Measurements from ENCODE around the gene RETSAT.
"Not testable (repeated sequence)": the region's sequence is repeated elsewhere in the genome, so short reads cannot be mapped to it uniquely, and the experiment has no call there.

The RETSAT gene

DNA sequence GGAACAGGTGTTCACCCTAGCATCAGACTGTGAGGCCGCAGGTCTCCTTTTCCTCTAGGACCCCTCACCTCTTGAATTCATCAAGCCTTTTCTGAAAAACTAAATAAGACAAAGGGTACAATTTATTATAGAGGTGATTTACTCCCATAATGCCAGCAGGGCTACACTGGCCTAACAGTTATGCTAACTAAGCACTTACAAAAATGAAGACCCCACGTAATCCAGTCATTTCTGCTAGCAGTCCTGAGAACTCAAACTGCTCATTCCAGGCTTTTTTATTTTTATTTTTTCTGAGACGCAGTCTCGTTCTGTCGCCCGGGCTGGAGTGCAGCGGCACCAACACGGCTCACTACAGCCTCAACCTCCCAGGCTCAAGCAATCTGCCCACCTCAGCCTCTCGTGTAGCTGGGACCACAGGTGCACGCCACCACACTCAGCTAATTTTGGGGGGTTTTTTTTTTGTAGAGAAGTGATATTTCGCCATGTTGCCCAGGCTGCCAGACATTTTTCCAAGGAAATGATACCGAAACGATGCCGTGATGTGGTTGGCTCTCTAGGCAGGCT, 41.7 kb upstream of the RETSAT start:
- no peak overlapping the region for H3K27ac ChIP-seq (ENCODE audit: low read depth, low read length)
- H3K9ac ChIP-seq (ENCODE audit: low read length) = no peak overlapping the region
- H3K27me3 ChIP-seq (ENCODE audit: control insufficient read depth, insufficient read depth, low read length) = no peaks in the 10 kb centered on the region
- peaks cover 70% of the 10 kb centered on the region for H3K36me3 ChIP-seq (ENCODE audit: control insufficient read depth, insufficient read depth, low read length)
- no peak overlapping the region for H3K4me3 ChIP-seq (ENCODE audit: low read depth, low read length)
- H3K4me1 ChIP-seq (ENCODE audit: control insufficient read depth, insufficient read depth, low read length) = no peaks in the 10 kb centered on the region
- no peaks in the 10 kb centered on the region for H3K9me3 ChIP-seq (ENCODE audit: control insufficient read depth, insufficient read depth, low read depth, low read length)

DNA sequence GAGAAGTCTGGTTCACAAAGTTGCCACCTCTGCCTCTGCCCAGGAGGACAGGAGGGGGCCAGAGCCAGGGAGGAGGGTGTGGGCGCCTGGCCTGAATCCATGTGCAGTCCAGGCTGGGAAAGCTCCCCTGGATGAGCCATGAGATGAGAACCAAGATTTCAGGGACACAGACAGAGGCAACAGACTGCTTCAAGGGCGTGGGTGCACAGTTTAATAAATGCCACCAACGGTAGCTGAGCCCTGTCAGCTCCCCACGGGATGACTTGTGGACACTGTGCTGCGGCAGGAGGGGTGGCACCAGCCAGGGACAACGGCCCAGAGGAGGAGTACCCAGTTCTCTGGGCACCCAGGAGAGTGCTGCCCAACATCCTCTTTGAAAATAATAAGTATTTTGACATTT, 40.6 kb upstream of the RETSAT start:
- Histone ChIP-seq H3K4me1 (ENCODE audit: control insufficient read depth, insufficient read depth, low read length) (no peaks in the 10 kb centered on the region), H3K9ac (ENCODE audit: low read length) (no peak overlapping the region), H3K4me3 (ENCODE audit: low read depth, low read length) (no peak overlapping the region), H3K36me3 (ENCODE audit: control insufficient read depth, insufficient read depth, low read length) (peaks cover 69% of the 10 kb centered on the region), H3K27me3 (ENCODE audit: control insufficient read depth, insufficient read depth, low read length) (no peaks in the 10 kb centered on the region), H3K27ac (ENCODE audit: low read depth, low read length) (no peak overlapping the region), H3K9me3 (ENCODE audit: control insufficient read depth, insufficient read depth, low read depth, low read length) (no peaks in the 10 kb centered on the region)

DNA sequence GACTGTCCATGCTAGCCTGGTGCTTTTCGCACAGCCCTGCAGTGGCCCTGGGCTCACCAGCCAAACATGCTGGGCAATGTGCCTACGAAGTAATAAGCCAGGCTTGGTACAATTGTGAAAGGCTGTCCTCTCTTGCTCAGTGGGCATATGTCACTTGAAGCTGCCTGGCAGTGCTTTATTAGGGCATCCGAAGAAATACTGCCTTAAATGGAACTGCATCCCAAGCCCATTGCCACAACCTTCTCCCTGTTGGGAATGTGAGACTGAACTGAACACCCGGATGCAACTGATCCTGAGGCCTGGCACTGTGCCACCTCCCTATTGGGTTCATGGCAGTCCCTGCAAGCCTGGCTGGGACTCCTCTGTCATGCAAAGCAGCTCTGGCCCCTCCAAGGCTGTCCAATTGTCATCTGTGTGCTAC, 39.9 kb upstream of the RETSAT start:
- H3K4me3 ChIP-seq (ENCODE audit: low read depth, low read length) = no peak overlapping the region
- H3K36me3 ChIP-seq (ENCODE audit: control insufficient read depth, insufficient read depth, low read length) = peaks cover 71% of the 10 kb centered on the region
- no peak overlapping the region for H3K9ac ChIP-seq (ENCODE audit: low read length)
- H3K4me1 ChIP-seq (ENCODE audit: control insufficient read depth, insufficient read depth, low read length) = no peaks in the 10 kb centered on the region
- H3K27me3 ChIP-seq (ENCODE audit: control insufficient read depth, insufficient read depth, low read length) = no peaks in the 10 kb centered on the region
- no peak overlapping the region for H3K27ac ChIP-seq (ENCODE audit: low read depth, low read length)
- H3K9me3 ChIP-seq (ENCODE audit: control insufficient read depth, insufficient read depth, low read depth, low read length) = no peaks in the 10 kb centered on the region

DNA sequence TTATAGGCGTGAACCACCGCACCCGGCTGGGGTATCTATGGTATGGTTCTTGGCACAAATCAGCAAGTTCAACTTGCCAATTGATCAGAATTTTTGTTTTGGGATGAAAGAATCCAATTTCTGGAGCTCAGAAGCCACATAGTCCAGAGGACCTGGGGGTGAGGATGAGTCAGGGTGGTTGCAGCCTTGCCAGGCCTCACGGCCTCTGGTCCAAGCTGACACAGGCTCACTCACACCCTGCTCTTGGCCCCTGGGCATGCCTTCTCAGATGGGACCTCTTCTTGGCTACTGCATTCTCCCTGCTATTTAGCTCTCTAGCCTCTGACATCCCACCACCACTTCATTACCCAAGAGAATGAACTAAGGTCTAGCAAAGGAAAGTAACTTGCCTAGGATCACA, 39.5 kb upstream of the RETSAT start:
- no peak overlapping the region for H3K27ac ChIP-seq (ENCODE audit: low read depth, low read length)
- no peaks in the 10 kb centered on the region for H3K27me3 ChIP-seq (ENCODE audit: control insufficient read depth, insufficient read depth, low read length)
- peaks cover 68% of the 10 kb centered on the region for H3K36me3 ChIP-seq (ENCODE audit: control insufficient read depth, insufficient read depth, low read length)
- no peak overlapping the region for H3K4me3 ChIP-seq (ENCODE audit: low read depth, low read length)
- no peak overlapping the region for H3K9ac ChIP-seq (ENCODE audit: low read length)
- no peaks in the 10 kb centered on the region for H3K9me3 ChIP-seq (ENCODE audit: control insufficient read depth, insufficient read depth, low read depth, low read length)
- H3K4me1 ChIP-seq (ENCODE audit: control insufficient read depth, insufficient read depth, low read length) = no peaks in the 10 kb centered on the region

DNA sequence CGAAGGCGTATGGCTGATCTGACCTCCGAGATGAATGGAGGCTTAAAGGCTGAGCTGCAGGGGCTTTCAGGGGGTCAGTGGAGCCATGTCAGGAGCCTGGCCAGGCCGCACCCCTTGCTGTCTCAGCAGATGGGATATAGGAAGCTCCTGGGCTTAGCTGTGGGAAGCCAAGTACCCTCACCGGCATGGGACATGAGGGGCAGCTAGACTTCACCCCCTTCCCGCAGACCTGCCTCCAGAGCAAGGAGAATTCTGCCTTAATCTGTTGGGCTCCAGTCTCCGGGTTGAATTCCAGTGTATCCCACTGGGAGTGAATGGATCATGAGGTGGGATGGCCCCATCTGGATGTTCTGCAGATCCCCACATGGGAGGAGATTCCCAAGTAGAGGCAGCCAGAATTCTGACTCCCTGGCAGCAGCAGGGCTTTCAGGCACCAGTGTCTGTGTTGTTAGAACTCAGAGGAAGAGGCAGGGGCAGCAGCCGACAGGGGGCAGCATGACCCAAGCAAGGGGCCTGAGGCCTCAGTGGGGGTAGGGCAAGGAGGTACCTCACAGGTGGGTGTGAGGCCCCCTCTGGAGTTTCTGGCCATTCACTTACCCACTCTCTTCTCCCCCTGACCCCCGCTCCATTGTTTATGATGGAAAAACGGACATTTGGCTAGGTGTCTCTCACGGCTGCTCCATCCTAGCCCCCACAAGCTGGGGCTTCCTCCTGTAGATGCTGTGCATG, 36.8 kb upstream of the RETSAT start:
- no peak overlapping the region for H3K9ac ChIP-seq (ENCODE audit: low read length)
- no peaks in the 10 kb centered on the region for H3K9me3 ChIP-seq (ENCODE audit: control insufficient read depth, insufficient read depth, low read depth, low read length)
- H3K27me3 ChIP-seq (ENCODE audit: control insufficient read depth, insufficient read depth, low read length) = no peaks in the 10 kb centered on the region
- H3K36me3 ChIP-seq (ENCODE audit: control insufficient read depth, insufficient read depth, low read length) = peaks cover 59% of the 10 kb centered on the region
- no peaks in the 10 kb centered on the region for H3K4me1 ChIP-seq (ENCODE audit: control insufficient read depth, insufficient read depth, low read length)
- H3K27ac ChIP-seq (ENCODE audit: low read depth, low read length) = no peak overlapping the region
- no peak overlapping the region for H3K4me3 ChIP-seq (ENCODE audit: low read depth, low read length)

DNA sequence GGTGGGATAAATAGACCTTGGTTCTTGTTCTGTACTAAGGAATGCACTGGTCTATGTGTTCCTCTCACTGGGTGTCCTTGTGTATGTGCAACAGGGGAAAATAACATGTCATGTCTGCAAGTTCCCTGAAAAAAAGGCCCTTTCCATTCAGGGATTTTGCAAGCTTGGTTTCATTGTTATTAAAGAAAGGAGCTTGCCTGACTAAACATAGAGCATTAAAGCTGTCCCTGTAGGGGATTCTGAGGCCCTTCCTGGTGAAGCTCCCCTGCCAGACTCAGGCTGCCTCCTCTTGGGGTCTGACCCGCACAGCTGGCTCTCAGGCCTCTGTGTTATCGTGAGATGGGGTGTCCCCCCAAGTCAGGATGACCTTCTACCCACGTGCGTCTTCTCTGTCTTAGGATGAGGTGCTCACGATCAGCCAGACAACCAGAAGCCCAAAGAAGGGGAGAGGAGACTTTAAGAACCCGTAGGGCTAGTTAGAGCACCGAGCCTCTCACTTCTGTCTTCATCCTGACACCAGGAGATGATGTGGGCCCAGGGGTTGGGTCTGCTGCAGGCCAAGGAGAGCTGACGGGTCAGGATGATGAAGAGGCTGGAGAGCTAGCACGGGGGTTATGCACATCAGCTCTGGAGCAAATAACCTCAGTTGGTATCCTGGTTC, 34.7 kb upstream of the RETSAT start:
- peaks cover 12% of the 10 kb centered on the region; the same call in 1 of the 2 replicates for H3K4me1 ChIP-seq (ENCODE audit: control insufficient read depth, insufficient read depth, low read length)
- H3K27me3 ChIP-seq (ENCODE audit: control insufficient read depth, insufficient read depth, low read length) = no peaks in the 10 kb centered on the region
- H3K9ac ChIP-seq (ENCODE audit: low read length) = no peak overlapping the region
- peaks cover 49% of the 10 kb centered on the region for H3K36me3 ChIP-seq (ENCODE audit: control insufficient read depth, insufficient read depth, low read length)
- no peaks in the 10 kb centered on the region for H3K9me3 ChIP-seq (ENCODE audit: control insufficient read depth, insufficient read depth, low read depth, low read length)
- no peak overlapping the region for H3K27ac ChIP-seq (ENCODE audit: low read depth, low read length)
- no peak overlapping the region for H3K4me3 ChIP-seq (ENCODE audit: low read depth, low read length)

DNA sequence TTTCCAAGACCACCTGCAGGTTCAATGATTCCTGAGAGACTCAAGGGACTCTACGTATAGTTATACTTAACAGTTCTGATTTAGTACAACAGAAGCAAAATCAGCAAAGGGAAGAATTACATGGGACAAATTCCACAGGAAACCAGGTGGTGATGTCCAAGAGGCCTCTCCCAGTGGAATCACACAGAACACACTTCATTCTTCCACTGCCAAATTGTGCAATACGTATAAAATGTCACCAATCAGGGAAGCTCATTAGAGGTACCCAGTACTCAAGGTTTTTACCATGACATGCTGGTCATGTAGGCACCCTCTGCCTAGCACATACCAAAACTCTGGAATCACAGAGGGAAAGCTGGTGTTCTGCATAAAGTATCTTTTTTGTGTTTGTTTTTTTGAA, 33.4 kb upstream of the RETSAT start:
- H3K4me1 ChIP-seq (ENCODE audit: control insufficient read depth, insufficient read depth, low read length) = peaks cover 14% of the 10 kb centered on the region; the same call in 1 of the 2 replicates
- no peak overlapping the region for H3K4me3 ChIP-seq (ENCODE audit: low read depth, low read length)
- H3K36me3 ChIP-seq (ENCODE audit: control insufficient read depth, insufficient read depth, low read length) = peaks cover 44% of the 10 kb centered on the region
- H3K27me3 ChIP-seq (ENCODE audit: control insufficient read depth, insufficient read depth, low read length) = no peaks in the 10 kb centered on the region
- H3K9me3 ChIP-seq (ENCODE audit: control insufficient read depth, insufficient read depth, low read depth, low read length) = no peaks in the 10 kb centered on the region
- no peak overlapping the region for H3K27ac ChIP-seq (ENCODE audit: low read depth, low read length)
- no peak overlapping the region for H3K9ac ChIP-seq (ENCODE audit: low read length)

DNA sequence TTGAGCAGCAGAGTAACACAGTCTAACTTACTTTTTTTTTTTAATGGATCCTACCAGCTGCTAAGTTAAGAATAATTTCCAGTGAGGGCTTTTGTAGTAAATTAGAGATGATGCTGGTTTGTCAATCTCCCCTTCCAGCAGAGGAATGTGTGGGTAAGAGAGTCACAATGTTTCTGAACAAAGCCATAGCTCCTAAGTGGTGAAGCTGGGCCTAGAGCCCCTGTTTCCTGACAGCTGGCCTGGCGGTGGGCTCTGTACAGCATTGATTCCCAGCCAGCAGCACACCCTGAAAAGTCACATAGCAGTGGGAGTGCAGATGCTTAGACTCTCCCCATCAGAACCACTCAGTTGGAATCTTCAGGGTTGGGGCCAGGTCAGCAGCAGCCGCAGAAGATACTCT, 31.4 kb upstream of the RETSAT start:
- no peak overlapping the region; the same call in 1 of the 2 replicates for H3K27ac ChIP-seq (ENCODE audit: low read depth, low read length)
- H3K4me1 ChIP-seq (ENCODE audit: control insufficient read depth, insufficient read depth, low read length) = peaks cover 14% of the 10 kb centered on the region; the same call in 1 of the 2 replicates
- H3K27me3 ChIP-seq (ENCODE audit: control insufficient read depth, insufficient read depth, low read length) = no peaks in the 10 kb centered on the region

DNA sequence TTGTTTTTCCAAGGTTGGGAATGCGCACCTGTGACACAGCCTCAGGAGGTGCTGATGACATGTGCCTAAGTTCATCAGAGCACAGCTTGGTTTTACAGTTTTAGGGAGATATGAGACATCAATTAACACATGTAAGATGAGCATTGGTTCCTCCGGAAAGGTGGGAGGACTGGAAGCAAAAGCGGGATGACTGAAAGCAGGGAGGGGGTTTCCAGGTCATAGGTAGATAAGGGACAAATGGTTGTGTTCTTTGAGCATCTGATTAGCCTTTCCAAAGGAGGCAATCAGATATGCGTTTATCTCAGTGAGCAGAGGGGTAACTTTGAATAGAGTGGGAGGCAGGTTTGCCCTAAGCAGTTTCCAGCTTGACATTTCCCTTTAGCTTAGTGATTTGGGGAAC, 29.5 kb upstream of the RETSAT start:
- Histone ChIP-seq H3K27ac (ENCODE audit: low read depth, low read length) (no peak overlapping the region), H3K9ac (ENCODE audit: low read length) (no peak overlapping the region), H3K9me3 (ENCODE audit: control insufficient read depth, insufficient read depth, low read depth, low read length) (peaks cover 17% of the 10 kb centered on the region), H3K36me3 (ENCODE audit: control insufficient read depth, insufficient read depth, low read length) (peaks cover 31% of the 10 kb centered on the region), H3K4me1 (ENCODE audit: control insufficient read depth, insufficient read depth, low read length) (peaks cover 14% of the 10 kb centered on the region; the same call in 1 of the 2 replicates), H3K27me3 (ENCODE audit: control insufficient read depth, insufficient read depth, low read length) (no peaks in the 10 kb centered on the region), H3K4me3 (ENCODE audit: low read depth, low read length) (no peak overlapping the region)

More for the DNA sequence above, 31.4 kb upstream of the RETSAT start:
- Histone ChIP-seq H3K9ac (ENCODE audit: low read length) (peak overlapping the region; percentile 34), H3K36me3 (ENCODE audit: control insufficient read depth, insufficient read depth, low read length) (peaks cover 34% of the 10 kb centered on the region), H3K9me3 (ENCODE audit: control insufficient read depth, insufficient read depth, low read depth, low read length) (no peaks in the 10 kb centered on the region; the same call in 1 of the 2 replicates), H3K4me3 (ENCODE audit: low read depth, low read length) (no peak overlapping the region)

DNA sequence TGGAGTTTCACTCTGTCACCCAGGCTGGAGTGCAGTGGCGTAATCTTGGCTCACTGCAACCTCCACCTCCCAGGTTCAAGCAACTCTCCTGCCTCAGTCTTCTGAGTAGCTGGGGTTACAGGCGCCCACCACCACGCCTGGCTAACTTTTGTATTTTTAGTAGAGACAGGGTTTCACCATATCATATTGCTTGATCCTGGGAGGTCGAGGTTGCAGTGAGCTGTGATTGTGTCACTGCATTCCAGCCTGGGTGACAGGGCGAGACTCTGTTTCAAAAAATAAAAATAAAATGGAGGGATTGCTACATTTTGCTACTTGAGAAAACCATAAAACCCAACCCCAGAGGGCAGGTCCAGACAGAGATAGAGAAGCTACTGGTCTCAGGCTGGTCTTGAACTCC, 28.8 kb upstream of the RETSAT start:
- not testable (repeated sequence) for H3K9ac ChIP-seq (ENCODE audit: low read length); H3K27ac ChIP-seq (ENCODE audit: low read depth, low read length); H3K4me3 ChIP-seq (ENCODE audit: low read depth, low read length); H3K27me3 ChIP-seq (ENCODE audit: control insufficient read depth, insufficient read depth, low read length)
- peaks cover 14% of the 10 kb centered on the region; the same call in 1 of the 2 replicates for H3K4me1 ChIP-seq (ENCODE audit: control insufficient read depth, insufficient read depth, low read length)
- H3K36me3 ChIP-seq (ENCODE audit: control insufficient read depth, insufficient read depth, low read length) = peaks cover 34% of the 10 kb centered on the region
- H3K9me3 ChIP-seq (ENCODE audit: control insufficient read depth, insufficient read depth, low read depth, low read length) = peaks cover 17% of the 10 kb centered on the region

DNA sequence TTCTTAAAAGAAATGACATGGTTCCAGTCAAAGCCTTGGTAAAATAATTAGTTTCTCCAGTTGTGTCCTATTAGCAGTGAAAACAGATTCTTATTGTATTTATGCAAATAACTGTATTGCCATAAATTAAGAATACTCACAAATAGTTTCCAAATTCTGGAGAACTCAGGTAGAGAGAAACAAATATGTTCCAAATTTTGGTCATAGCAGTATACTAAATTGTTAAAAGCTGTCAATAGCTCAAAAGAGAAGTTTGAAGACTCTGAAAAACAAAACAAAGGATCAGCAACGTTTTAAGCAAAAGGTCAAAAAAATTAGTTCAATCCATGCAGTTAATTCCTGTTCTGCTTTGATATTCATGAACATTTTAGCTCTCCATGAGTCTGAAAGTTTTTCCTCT, 25.7 kb upstream of the RETSAT start:
- no peak overlapping the region for H3K4me3 ChIP-seq (ENCODE audit: low read depth, low read length)

More for the DNA sequence above, 25.7 kb upstream of the RETSAT start:
- H3K36me3 ChIP-seq (ENCODE audit: control insufficient read depth, insufficient read depth, low read length) = peaks cover 23% of the 10 kb centered on the region
- H3K9me3 ChIP-seq (ENCODE audit: control insufficient read depth, insufficient read depth, low read depth, low read length) = peaks cover 17% of the 10 kb centered on the region
- H3K4me1 ChIP-seq (ENCODE audit: control insufficient read depth, insufficient read depth, low read length) = peaks cover 6% of the 10 kb centered on the region; the same call in 1 of the 2 replicates
- H3K27ac ChIP-seq (ENCODE audit: low read depth, low read length) = no peak overlapping the region
- H3K9ac ChIP-seq (ENCODE audit: low read length) = no peak overlapping the region
- H3K27me3 ChIP-seq (ENCODE audit: control insufficient read depth, insufficient read depth, low read length) = no peaks in the 10 kb centered on the region
